ENCODE data around the gene ABHD17A.

GRCh38 chr19:1865172-1866010 lies 19.9 kb downstream of the ABHD17A start:
- TF ChIP-seq CTCF (optimal IDR thresholded peaks at IDR 0.05 in 1 of 3, IDR thresholded peaks at IDR 0.05 in 1 of 3, conservative IDR thresholded peaks at IDR 0.05 in 1 of 3; ENCODE audit: extremely low read depth in 1 of 3, insufficient read depth in 2 of 3, low read length in 3 of 3), result no peak
- TF ChIP-seq EZH2 (IDR thresholded peaks at IDR 0.05; ENCODE audit: low read length), result no peak
